Measurements from ENCODE around the gene RGS14. TPM values are rescaled to one million over a fixed set of nuclear protein-coding genes. Genes with fewer than 3 reads are reported as not detected.

The RGS14 gene
- total RNA-seq: 100 to 1,000 TPM in 1 of 2 donors, 10 to 100 TPM in 1; 45.5 to 102 TPM

DNA sequence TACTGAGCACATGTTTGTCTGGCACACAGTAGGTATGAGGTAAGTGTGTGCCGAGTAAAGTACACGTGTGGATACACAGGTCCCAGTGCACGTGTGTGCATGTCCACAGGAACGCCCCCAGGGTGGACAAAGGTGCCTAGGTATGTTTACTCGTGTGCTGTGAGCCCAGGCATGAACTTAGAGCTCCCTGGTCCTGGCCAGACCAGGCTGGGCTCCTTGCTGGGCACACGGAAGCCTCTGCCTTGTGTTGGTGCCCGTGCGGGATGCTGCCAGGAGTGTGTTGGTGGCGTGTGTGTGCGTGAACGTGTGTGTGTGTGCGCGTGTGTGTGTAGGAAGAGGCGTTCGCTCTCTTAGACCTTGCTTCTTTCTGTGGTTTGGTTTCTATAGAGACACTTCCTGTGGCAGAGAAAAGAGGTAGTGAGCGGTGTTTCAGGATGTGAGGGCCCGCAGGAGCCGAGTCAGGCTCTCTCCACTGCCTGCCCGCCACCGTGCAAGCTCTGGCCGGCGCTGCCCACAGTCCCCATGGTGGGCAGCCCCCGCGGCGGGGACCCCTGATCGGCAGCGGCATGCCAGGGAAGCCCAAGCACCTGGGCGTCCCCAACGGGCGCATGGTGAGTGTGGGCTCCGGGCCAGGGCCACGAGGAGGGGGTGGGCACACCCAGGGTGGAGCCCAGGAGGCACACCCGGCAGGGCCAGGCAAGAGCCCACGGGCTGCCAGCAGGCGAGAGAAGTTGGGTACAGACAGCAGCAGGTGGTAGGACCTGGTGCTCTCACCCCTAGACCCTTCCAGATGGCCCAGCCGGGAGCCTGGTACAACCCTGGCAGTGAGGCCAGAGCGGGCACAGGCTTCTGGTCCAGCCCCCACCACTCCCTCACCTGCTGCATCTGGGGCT lies at the start of gene RGS14:
RGS14 (plus strand) TSS at position 466 of the 893 bp plus-strand sequence; CDS start at position 567, 101 bp downstream.
- Mint-ChIP-seq H3K36me3 (ENCODE audit: low read depth) (peaks cover 36% of the 10 kb centered on the region), H3K4me1 (peaks cover 55% of the 10 kb centered on the region), H3K27me3 (no peaks in the 10 kb centered on the region), H3K9me3 (no peaks in the 10 kb centered on the region), H3K27ac (peak within 1 kb of the TSS; percentile 82), H3K4me3 (peak within 1 kb of the TSS; percentile 80)
- peak; percentile 94 for ATAC-seq (replicated peaks)

DNA sequence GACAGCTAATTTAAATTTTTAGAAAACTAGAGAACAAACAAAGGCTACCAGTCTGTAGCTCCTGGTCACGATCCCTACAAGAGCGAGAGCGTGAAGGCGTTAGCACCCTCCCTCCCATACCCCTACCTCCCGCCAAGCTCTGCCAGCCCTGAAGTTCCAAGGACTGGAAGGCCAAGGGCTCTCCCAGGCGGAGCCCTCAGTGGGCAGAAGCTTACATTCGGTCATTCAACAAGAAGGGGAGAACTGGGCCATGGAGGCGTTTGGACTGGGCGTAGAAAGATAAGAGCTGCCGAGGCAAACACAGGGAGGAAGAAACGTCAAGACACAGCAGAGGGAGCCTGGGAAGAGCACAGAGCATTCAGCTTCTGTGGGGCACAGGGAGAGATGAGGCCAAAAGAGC lies 49.0 kb upstream of the RGS14 start:
- Mint-ChIP-seq H3K36me3 (ENCODE audit: low read depth) (peaks cover 42% of the 10 kb centered on the region), H3K4me1 (peaks cover 34% of the 10 kb centered on the region), H3K27ac (peak overlapping the region; percentile 56), H3K4me3 (no peak overlapping the region), H3K9me3 (no peaks in the 10 kb centered on the region), H3K27me3 (no peaks in the 10 kb centered on the region)
- ATAC-seq (replicated peaks): no peak

GRCh38 chr5:177309351-177310191 lies 48.2 kb upstream of the RGS14 start:
- peaks cover 36% of the 10 kb centered on the region for H3K4me1 Mint-ChIP-seq
- H3K4me3 Mint-ChIP-seq: peak overlapping the region; percentile 86
- peak; percentile 34 for ATAC-seq (replicated peaks)
- peaks cover 34% of the 10 kb centered on the region for H3K36me3 Mint-ChIP-seq (ENCODE audit: low read depth)
- H3K27ac Mint-ChIP-seq: peak overlapping the region; percentile 56
- H3K9me3 Mint-ChIP-seq: no peaks in the 10 kb centered on the region
- no peaks in the 10 kb centered on the region for H3K27me3 Mint-ChIP-seq

- Mint-ChIP-seq H3K27me3 (no peaks in the 10 kb centered on the region), H3K4me1 (peaks cover 31% of the 10 kb centered on the region), H3K36me3 (ENCODE audit: low read depth) (peaks cover 26% of the 10 kb centered on the region), H3K4me3 (peak overlapping the region; percentile 86), H3K27ac (peak overlapping the region; percentile 75), H3K9me3 (no peaks in the 10 kb centered on the region)
- no peak for ATAC-seq (replicated peaks)
Observed at GRCh38 chr5:177310332-177310731, 47.4 kb upstream of the RGS14 start.

DNA sequence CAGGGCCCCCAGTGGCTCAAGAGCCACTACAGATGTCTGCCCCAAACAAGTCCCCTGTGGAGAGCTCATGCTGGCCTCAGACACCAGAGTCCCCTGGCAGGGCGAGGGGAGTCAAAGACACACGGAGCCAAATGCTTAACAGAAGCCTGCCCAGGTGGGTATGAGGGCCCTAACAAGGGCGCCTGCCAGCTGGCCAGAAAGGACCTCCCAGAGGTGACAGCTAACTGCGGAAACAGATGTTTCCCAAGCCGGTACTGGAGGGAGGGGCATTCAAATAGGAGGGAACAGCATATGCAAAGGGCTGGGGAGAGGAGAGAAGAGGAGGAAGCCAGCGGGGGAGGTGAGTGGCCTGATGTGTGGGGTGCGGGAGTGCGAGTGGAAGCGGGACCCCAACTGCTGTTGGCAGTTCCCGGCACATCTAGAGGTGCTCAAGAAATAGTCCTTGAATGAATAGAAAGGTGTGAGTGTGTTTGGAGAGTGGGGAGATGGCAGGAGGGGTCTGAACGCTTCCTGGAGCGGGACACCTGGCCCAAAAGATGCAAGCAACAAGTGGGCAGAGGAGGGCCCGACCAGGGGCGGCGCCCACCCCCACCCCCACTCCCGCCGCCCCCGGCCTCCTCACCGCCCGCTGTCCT lies 46.9 kb upstream of the RGS14 start:
- H3K9me3 Mint-ChIP-seq: no peaks in the 10 kb centered on the region
- H3K4me1 Mint-ChIP-seq: peaks cover 30% of the 10 kb centered on the region
- H3K4me3 Mint-ChIP-seq: peak overlapping the region; percentile 86
- no peak for ATAC-seq (replicated peaks)
- H3K36me3 Mint-ChIP-seq (ENCODE audit: low read depth): peaks cover 21% of the 10 kb centered on the region
- no peaks in the 10 kb centered on the region for H3K27me3 Mint-ChIP-seq
- H3K27ac Mint-ChIP-seq: peak overlapping the region; percentile 75

DNA sequence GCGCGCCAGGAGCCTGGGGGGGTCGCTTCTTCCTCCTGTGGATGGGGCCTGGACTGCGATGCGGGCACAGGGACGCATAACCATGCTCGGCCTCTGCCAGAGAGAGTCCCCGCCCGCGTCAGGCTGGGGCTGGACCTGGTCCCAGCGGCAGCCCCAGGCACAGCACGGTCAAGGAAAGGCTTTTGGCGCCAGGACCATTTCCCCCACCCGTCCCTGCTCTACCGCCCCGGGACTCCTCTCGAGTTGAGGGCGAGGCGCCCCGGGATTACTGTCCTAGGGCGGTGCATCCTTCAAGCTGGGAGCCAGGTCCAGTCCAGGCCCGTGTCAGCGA lies 46.4 kb upstream of the RGS14 start:
- ATAC-seq (replicated peaks): no peak
- Mint-ChIP-seq H3K36me3 (ENCODE audit: low read depth) (peaks cover 16% of the 10 kb centered on the region), H3K27ac (no peak overlapping the region), H3K27me3 (no peaks in the 10 kb centered on the region), H3K4me3 (peak overlapping the region; percentile 86), H3K4me1 (peaks cover 26% of the 10 kb centered on the region), H3K9me3 (no peaks in the 10 kb centered on the region)

GRCh38 chr5:177311723-177312648 lies 45.7 kb upstream of the RGS14 start, which contains the start of gene MXD3:
Gene MXD3 (minus strand): TSS chr5:177311898. CDS start chr5:177311830, 68 bp downstream.
- Mint-ChIP-seq H3K27ac (peak within 1 kb of the TSS; percentile 80), H3K36me3 (ENCODE audit: low read depth) (peaks cover 10% of the 10 kb centered on the region), H3K27me3 (no peaks in the 10 kb centered on the region), H3K9me3 (no peaks in the 10 kb centered on the region), H3K4me1 (peaks cover 22% of the 10 kb centered on the region), H3K4me3 (peak within 1 kb of the TSS; percentile 86)
- peak; percentile 91 for ATAC-seq (replicated peaks)

DNA sequence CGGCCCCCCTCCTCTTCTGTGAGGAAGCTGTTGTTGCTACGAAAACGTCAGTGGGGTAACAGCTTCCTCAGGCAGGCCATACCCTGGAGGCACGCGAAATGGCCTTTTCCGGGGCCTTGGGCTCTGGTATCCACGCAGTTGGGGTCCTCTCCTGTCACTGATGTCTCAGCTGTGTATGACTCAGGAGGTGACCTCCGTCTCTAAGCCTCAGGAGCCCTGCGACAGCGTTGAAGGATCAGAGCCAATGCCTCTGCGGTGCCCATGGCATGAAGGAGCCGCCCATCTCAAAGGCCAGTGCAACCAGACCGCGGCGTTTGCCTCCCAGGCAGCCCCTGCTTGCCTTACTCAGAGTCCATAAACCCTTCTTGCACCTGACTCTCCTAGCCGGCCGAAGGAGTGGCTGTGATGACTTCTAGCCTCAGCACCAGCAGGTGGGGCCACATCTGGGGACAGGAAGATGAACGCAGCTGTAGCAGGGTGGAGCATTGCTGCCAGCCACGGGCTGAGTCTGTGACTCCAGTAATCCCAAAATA lies 45.0 kb upstream of the RGS14 start:
- peak; percentile 42 for ATAC-seq (replicated peaks)
- H3K4me3 Mint-ChIP-seq: peak overlapping the region; percentile 86
- H3K27me3 Mint-ChIP-seq: no peaks in the 10 kb centered on the region
- peaks cover 21% of the 10 kb centered on the region for H3K4me1 Mint-ChIP-seq
- no peaks in the 10 kb centered on the region for H3K9me3 Mint-ChIP-seq
- peaks cover 8% of the 10 kb centered on the region for H3K36me3 Mint-ChIP-seq (ENCODE audit: low read depth)
- peak overlapping the region; percentile 80 for H3K27ac Mint-ChIP-seq

DNA sequence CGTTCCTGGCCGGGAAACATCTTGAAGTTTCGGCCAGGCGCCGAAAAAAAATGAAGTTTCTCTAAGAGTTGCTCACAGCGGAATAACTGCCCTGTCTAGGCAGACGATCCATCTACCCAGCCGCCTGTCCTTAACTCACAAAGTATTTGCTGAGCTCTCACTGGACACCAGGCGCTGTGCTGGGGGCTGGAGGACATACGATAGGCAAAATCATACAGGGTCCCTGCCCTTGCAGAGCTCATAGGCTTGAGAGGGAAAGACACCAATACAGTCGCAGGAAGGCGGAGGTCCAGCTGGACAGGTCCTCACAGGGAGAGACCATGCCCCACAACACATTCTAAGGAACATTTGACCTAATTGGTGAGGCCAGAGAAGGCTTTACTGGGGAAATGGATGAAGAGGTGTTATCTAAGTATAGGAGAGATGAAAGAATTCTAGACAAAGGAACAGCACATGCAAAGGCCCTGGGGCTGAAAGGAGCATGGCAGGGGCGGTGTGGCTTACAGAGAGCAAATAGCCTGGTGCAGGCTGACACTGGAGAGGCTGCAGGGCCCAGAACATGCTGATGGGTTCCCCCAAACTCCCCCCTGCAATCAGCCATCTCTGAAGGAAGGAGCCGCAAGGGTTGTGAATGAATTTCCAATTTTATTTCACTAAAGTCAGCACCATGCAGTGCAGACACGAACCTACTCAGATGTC lies 44.0 kb upstream of the RGS14 start:
- H3K36me3 Mint-ChIP-seq (ENCODE audit: low read depth): peaks cover 7% of the 10 kb centered on the region
- H3K4me1 Mint-ChIP-seq: peaks cover 20% of the 10 kb centered on the region
- no peaks in the 10 kb centered on the region for H3K9me3 Mint-ChIP-seq
- no peak for ATAC-seq (replicated peaks)
- H3K27ac Mint-ChIP-seq: no peak overlapping the region
- H3K27me3 Mint-ChIP-seq: no peaks in the 10 kb centered on the region
- peak overlapping the region; percentile 86 for H3K4me3 Mint-ChIP-seq

DNA sequence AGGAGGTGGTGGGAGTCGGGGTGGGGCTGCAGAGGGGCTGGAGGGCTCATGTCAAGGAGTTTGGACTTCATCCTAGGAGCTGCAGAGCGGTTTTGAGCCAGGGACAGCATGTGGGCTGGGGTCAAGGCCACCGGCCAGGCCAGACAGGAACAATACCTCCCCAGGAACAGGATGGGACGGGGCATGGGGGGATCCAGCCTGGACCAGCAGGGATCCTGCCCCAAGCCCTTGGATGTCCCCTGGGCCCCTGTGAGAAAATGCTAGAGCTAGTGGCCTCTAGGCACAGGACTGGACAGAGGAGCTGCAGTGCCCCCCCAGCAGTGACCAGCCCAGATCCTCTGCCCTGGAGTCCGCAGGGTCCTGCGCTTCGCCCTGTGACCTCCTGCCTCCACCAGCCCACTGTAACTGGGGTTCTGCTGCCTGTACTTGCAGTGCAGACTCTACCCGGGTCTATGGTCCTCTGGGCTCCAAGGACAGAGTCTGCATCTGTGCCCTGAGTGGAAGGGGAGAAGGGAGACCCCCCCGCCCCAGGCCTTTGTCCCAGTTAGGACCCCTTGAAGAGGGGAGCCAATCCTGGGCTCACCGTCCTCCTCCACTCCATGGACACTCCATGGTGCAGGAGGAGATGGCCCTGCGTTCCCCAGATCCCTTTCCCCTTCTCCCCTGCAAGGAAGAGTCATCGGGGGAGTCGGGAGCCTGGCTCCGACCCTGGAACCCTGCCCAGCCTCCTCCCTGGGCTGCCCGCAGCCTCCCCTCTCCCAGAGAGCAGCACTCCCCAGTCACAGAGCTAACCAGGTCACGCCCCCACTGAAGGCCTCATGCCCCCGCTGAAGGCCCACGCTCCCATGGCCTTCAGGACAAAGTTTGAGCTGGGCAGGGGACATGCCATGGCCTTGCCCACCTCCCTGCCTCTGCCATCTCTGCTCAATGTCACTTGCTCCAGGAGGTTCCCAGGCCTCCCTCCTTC lies 43.1 kb upstream of the RGS14 start:
- H3K9me3 Mint-ChIP-seq: no peaks in the 10 kb centered on the region
- no peak for ATAC-seq (replicated peaks)
- no peak overlapping the region for H3K4me3 Mint-ChIP-seq
- H3K36me3 Mint-ChIP-seq (ENCODE audit: low read depth): peaks cover 5% of the 10 kb centered on the region
- no peaks in the 10 kb centered on the region for H3K27me3 Mint-ChIP-seq
- no peak overlapping the region for H3K27ac Mint-ChIP-seq
- H3K4me1 Mint-ChIP-seq: peaks cover 17% of the 10 kb centered on the region

DNA sequence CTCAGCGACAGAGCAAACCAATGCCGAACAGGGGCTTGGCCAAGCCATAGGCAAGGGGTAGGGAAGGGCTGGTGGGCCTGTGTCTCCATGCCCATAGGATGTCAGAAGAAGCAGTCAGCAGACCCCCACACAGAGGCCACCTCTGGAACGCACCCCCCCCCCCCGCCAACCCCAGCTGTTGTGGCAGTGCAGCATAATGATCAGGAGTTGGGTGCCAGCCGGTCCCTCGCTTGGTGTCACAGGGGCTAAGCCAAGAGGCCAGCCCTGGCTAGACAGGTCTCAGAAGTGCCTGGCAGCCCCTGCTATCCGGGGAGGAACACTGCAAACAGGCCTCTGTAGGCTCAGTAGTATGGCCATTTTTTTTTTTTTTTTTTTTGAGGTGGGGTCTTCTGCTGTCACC lies 42.3 kb upstream of the RGS14 start:
- H3K9me3 Mint-ChIP-seq: no peaks in the 10 kb centered on the region
- H3K4me1 Mint-ChIP-seq: peaks cover 17% of the 10 kb centered on the region
- no peak overlapping the region for H3K27ac Mint-ChIP-seq
- peaks cover 5% of the 10 kb centered on the region for H3K36me3 Mint-ChIP-seq (ENCODE audit: low read depth)
- no peaks in the 10 kb centered on the region for H3K27me3 Mint-ChIP-seq
- H3K4me3 Mint-ChIP-seq: no peak overlapping the region
- no peak for ATAC-seq (replicated peaks)

DNA sequence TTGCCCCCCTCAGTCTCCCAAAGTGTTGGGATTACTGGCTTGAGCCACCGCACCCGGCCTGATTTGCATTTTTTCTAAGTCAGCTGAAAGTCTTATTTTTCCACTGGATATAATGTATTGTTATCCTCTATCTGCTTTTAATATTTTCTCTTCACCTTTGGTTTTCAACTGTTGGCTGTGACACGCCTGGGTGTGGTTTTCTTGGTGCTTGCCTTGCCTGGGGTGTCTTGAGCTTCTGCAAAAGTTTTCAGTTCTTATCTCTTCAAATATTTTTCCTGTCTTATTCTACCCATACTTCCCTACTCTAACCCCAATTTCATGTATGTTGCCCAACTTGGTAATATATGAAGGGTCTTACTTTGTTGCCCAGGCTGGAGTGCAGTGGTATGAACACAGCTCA lies 41.7 kb upstream of the RGS14 start:
- H3K4me3 Mint-ChIP-seq: no peak overlapping the region
- H3K27me3 Mint-ChIP-seq: no peaks in the 10 kb centered on the region
- H3K4me1 Mint-ChIP-seq: peaks cover 13% of the 10 kb centered on the region
- no peaks in the 10 kb centered on the region for H3K9me3 Mint-ChIP-seq
- ATAC-seq (replicated peaks): no peak
- no peak overlapping the region for H3K27ac Mint-ChIP-seq
- H3K36me3 Mint-ChIP-seq (ENCODE audit: low read depth): peaks cover 1% of the 10 kb centered on the region

Measured in activated T-helper 17 cell treated with anti-CD3 and anti-CD28 coated beads, Interleukin-2, amount 50 U/mL, for 72 hours (primary cell).